ENCODE measurements around the gene PRKACB.

The PRKACB gene

DNA sequence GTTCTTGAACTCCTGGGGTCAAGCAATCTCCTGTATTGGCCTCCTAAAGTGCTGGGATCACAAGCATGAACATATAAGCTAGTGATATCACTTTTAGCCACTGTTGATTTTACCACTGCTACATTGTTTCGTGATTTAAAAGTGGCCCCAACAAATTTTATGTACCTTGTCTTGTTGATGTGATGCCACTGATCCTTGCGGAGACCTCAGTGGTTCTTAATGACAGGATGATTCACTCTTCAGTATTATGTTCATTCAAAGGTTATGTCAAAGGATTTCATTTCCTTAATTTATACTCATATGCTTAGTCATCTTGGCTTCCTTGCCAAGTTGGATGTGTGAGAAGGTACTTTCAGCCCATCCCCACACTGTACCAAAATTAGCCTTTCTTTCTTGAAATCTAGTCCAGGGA lies 12.1 kb downstream of the PRKACB start:
- peak; percentile 47 for DNase-seq (ENCODE audit: low spot score)

DNA sequence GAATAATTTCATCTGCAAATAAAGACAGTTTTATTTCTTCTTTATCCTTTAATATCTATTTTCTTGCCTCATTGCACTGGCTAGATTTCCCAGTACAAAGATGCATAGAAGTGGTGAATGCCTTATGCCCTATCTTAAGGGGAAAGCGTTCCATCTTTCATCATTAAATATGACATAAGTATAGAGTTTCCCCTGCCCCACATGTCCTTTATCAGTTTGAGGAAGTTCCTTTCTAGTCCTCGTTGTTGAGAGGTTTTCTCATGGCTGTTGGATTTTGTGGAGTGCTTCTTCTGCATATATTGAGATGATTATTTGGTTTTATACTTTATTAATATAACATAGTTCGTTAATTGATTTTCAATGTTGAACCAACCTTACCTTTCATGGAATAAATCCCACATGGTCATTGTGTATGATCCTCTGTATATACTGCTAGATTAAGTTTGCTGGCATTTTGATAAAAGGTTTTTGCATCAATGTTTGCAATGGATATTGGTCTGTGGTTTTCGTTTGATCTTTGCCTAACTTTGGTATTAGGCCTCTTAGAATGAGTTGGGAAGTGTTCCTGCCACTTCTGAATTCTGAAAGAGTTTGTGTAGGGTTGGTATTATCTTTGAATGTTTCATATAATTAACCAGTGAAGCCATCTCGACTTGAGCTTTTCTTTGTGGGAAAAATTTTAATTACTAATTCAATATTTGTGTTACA lies 15.6 kb downstream of the PRKACB start:
- no peak for DNase-seq (ENCODE audit: low spot score)

DNA sequence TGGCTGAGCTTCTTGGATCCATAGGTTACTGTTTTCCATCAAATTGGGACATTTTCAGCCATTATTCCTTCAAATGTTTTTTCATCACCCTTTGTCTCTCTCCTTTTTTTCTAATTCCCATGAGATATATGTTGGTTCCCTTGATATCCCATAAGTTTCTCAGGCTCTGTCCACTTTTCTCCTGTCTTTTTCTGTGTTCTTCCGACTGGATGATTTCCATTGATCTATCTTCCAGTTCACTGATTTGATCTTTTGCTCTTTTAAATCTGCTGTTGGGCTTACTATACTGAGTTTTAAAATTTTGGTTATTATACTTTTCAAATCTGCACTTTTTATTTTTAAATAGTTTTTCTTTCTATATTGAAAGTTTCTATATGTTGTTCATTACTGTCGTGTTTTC lies 18.2 kb downstream of the PRKACB start:
- no peak for DNase-seq (ENCODE audit: low spot score)

DNA sequence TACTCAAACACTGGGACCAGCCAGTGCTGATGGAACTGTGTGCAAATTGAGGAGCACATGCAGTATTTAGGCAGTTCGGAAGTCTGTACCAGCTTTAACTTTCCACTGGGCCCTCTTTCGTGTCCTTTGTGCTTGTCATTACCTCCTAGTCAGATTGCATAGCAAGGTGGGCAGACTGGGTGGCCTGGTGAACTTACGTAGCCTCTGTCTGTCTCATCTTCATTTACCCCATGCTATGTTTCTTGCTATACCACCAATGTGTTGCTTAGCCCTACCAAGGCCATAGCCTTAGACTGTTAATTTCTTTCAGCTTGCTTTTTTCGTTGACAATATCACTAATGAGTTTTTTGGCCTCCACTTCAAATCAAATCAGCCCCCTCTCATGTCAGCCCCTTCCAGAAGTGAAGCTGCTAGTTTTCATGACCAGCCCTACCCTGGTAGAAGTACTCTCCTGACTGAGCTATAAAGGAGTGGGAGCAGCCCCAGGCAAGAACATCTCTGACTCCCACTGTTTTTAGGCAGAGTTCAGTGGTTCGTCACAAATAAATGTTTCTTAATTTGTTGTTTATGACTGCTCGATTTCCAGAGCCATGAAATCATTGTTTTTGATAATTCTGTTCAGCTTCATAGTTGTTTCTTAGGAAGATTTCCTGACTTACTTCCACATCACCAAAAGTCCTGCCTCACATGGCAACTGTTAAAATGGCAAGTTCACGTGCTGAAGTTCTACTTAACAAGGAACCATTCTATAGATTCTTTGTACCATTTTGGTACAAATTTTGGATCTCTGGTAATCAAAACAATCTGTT lies 19.3 kb downstream of the PRKACB start:
- DNase-seq (ENCODE audit: low spot score) = no peak

DNA sequence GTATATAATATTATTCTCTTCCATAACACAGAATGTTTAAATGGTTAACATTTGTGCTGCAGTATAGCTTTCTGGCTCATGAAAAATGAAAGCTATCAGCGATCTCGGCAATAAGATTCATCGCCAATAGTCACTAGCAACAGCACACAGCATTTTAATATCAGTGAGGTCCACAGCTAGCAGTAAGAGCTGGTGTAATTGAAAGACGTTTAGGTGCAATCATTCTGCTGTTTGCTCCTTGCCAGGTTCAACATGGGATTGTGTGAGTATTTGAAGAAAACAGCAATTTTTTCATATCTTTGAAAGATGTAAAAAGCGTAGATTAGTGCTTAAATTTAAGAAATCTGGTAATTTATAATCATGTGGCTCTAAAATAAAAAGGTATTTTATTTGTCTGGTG lies 20.1 kb downstream of the PRKACB start:
- DNase-seq (ENCODE audit: low spot score) = no peak

DNA sequence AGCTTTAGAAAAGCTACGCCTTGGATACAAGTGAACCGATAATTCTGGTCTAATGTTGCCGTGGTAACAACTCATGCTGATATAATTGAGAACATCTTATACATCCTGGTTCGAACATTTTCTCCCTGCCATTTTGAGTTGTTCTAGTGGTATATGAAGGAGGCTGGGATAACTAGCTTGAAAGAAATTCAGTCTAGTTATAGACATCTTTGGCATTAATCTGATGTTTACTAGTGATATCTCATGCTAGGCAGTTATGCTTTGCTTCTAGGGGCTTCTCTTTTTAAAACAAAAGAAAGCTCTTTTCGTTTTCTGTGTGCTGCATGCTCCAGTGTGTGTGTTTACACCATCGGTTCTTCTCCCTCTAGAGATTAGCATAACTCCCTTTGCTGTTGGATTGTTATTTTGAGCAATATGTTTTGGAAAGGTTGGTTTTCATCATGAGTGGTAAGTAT lies 20.5 kb downstream of the PRKACB start:
- no peak for DNase-seq (ENCODE audit: low spot score)

DNA sequence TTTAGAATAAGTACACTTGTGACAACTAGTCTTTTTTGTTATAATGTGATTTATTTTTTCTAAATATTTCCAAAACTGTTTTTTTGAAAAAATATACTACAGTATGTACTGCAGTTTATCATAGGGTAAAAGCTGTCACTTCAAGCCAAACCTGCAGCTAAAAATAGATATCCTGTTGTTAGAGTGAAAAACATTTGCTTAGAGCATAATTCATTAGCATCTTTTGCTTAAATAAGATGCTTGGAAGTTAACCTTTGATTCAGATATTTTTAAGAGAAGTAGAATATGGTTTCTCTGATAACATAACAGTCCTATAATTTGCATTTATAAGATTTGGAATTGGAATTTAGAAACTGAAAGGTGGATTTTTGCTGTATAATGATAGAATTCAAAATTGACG lies 21.5 kb downstream of the PRKACB start:
- no peak for DNase-seq (ENCODE audit: low spot score)

DNA sequence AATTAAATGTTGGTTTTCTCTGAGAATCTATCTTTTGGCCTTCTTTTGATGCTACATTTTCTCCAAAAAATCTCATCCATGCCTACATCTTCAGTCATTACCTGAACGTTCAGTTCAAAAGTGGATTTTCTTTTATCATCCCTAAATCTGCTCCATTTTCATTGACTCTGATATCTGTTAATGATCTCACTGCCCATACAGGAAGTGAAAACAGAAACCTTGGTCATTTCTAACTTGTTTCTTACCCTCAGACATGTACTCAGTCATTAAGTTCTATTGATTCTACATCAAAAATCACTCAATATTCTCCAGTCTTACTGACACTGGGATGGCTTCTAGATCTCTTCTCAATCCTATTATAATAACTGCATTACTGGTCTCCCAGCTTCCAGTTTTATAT lies 22.7 kb downstream of the PRKACB start:
- peak; percentile 35 for DNase-seq (ENCODE audit: low spot score)

DNA sequence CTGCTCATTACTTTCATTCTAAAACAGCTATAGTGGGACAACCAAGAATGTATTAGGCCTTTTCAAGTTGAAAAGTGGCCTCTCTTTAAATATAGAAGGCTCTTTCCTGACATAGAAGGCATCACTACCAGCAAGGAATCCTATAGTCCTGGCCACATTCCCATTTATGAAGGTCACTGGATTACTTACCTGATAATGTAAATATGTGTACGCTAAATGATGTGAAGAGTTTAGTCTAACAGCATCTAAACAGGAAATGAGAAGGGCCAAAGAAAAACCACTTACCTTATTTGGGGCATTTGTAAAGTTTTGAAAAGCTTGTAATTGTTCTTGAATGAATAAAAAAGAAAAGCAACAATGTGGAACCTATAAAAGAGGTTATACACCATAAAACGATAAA lies 24.7 kb downstream of the PRKACB start:
- no peak for DNase-seq (ENCODE audit: low spot score)

DNA sequence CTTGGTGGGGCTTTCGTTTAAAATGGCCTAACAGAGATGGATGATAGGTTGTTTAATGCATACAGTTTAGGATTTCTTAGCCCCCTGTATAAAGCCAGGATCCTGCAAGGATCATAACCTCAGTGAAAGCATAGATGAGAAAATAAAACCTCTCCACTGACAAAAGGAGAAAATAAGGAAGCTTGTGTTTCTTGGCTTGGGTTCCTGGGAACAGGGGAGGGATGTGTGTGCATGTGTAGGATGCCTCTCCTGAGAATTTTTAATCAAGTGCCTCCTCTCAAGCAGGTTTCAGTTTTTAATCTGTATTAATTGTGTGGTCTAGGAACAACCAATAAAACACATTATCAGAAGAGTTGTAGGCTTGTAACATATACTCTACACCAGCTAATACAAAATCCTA lies 26.1 kb downstream of the PRKACB start:
- DNase-seq (ENCODE audit: low spot score) = no peak

DNA sequence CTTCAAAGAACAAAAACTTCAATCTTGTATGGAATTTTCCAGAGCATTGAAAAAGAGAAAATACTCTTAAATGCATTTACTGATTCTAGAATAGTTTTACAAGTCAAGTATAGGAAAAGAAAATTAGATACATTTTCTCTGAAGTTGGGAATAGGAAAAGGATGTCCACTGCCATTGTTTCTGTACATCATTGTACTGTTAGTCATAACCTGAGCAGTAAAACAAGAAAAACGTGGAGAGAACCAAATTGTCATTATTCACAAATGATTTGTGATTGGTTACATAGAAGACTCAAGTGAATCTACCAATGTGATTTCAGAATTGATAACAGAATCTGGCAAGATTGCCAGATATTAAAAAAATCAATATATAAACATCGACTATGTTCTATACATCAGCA lies 27.4 kb downstream of the PRKACB start:
- DNase-seq (ENCODE audit: low spot score) = no peak

DNA sequence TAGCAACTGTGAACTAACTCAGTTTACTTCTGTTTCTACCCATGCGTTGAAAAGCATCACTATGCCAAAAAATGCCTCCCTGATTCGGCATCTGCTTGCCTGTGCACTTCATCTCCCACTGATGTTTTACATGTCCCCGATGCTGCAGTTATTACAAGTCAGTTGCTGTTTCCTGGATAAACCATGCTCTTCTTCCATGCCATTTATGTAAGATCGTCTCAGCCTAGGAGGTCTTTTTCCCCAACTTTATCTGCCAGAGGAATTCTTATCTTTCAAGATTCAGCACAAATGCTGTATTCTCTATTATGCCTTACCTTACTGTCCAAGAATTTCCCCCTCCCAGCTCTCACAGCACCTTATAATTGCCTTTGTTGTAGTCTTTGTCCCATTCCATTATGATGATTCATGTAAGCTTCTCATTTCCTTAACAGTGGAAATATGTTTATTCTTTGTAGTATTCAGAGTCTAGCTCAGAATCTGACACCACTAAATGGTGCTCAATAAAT lies 30.0 kb downstream of the PRKACB start:
- no peak for DNase-seq (ENCODE audit: low spot score)

DNA sequence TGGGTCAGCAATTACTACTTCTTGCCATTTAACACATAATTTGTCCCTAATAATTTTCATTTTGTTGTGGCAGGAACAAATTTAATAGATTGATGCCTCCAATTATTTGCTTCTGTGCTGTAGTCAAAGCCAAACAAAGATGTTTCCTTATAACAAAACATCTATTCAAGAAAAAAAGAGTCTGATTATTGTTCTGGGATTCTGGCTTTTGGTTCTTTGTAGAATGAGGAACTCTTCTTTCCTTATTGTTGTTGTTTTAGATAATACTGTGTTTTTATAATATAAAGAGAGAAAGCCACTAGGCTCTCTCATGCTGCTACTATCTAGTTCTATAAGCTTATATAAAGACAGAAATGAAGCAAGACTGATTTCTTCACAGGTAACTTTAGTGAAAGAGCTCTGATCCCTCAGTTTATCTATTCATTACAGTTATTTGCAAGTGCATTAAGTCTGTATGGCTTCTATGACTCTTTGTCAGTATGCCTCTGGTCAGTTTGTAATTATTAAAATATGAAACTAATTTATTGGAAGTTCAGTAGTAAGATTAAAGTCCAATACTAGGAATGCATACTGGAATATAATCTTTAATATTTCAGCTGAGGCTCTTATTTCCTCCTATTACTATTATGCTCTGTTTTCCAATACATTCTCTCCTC lies 37.4 kb downstream of the PRKACB start:
- DNase-seq (ENCODE audit: low spot score) = no peak

DNA sequence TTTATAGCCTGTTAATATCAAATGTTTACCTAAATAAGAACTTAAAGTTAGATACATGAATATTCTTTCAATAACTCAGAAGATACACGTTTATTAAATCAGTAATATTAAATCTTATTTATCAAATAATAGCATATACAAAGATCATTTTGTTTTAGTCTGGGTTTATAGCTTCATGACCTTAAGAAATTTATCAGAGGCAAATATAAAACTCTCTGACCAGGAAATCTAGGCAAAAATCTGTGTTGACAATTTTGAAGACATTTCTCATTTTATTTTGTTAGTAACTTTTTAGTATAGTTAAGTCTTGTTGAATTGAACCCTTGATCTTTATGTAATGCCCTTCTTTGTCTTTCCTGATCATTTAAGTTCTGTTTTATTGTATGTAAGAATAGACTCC lies 46.4 kb downstream of the PRKACB start:
- DNase-seq (ENCODE audit: low spot score) = no peak

DNA sequence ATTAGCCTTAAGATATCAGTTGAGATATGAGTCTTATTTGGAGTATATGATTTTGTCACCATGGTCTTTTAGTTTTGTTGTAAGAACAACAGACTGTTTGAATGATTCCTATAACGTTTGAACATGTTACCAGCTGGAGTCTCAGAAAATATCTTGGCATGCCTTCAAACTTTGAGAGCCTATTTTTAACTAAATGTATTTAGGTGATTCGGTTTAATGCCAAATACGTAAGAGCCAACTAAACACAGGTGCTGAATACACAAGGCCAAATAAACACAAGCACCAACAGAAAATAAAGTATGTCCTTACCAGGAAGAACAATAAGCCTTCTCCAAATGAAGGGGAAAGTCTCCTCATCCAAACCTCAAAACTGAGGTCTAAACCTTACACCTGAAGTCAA lies 48.6 kb downstream of the PRKACB start:
- DNase-seq (ENCODE audit: low spot score) = no peak

DNA sequence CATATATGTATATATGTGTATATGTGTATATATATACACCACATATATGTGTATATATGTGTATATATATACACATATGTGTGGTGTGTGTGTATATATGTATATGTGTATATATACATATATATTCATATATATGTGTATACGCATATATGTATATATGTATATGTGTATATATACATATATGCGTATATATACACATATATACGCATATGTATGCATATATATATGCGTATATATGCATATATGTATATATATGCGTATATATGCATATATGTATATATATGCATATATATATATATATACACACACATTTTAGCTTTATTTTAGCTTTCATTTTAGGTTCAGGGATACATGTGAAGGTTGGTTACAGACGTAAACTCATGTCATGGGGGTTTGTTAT lies 54.8 kb downstream of the PRKACB start:
- DNase-seq (ENCODE audit: low spot score) = no peak

DNA sequence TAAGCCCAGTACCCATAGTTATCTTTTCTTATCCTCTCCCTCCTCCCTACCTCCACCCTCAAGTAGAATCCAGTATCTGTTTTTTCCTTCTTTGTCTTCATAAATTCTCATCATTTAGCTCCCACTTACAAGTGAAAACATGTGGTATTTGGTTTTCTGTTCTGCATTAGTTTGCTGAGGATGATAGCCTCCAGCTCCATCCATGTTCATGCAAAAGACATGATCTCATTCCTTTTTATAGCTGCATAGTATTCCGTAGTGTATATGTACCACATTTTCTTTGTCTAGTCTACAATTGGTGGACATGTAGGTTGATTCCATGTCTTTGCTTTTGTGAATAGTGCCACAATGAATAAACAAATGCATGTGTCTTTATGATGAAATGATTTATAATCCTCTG lies 55.2 kb downstream of the PRKACB start:
- DNase-seq (ENCODE audit: low spot score) = no peak

DNA sequence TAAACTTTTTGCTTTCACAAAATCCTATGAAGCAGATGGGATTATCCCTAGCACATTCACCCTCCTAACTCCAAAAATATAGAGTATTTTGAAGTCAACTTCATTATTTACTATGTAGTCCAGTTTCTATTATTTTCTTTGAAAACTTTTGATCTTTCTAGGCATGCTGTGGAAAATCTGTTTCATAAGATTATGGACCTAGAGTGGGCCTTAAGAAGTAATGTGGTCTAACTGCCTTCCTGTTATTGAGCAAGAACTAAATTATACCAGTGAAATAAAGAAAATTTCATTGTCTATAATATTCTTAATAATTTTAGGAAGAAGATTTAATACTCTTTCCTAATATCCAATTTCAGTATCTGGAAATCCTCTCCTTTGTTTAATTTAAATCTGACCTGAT lies 58.1 kb downstream of the PRKACB start:
- DNase-seq (ENCODE audit: low spot score) = no peak

DNA sequence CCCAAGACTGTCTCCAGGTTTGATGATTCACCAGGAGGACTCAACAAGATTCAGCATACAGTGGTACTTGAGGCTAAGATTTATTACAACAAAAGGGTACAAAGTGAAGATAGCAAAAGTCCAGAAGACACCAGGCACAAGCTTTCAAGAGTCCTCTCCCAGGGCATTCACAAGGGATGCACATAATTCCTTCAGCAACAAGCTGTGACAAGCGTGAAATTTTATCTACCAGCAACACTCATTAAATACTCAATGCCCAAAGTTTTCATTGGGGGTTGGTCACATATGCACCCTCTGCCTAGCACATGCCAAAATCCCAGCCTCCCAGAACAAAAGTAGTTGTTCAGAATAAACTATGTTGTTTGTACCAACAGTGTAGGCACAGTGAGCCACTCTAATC lies 62.3 kb downstream of the PRKACB start:
- DNase-seq (ENCODE audit: low spot score) = no peak

DNA sequence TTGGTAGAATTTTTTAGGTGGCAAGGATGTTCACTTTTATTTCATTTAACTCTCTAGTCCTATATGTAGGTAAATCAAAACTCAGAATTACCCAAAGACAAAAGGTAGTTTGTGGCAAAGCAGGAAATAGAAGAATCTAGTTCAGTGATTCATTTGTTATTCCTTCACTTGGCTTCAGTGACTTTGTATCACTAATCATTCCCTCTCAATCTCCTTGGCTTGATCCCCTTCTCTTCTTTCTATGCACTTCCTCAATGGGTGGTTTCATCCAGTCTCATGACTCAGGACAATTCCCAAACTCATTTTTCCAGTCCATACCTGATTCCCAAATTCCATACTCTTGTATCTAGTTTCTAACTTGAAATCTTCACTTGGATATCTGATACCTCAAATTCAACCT lies 64.9 kb downstream of the PRKACB start:
- DNase-seq (ENCODE audit: low spot score) = no peak

DNA sequence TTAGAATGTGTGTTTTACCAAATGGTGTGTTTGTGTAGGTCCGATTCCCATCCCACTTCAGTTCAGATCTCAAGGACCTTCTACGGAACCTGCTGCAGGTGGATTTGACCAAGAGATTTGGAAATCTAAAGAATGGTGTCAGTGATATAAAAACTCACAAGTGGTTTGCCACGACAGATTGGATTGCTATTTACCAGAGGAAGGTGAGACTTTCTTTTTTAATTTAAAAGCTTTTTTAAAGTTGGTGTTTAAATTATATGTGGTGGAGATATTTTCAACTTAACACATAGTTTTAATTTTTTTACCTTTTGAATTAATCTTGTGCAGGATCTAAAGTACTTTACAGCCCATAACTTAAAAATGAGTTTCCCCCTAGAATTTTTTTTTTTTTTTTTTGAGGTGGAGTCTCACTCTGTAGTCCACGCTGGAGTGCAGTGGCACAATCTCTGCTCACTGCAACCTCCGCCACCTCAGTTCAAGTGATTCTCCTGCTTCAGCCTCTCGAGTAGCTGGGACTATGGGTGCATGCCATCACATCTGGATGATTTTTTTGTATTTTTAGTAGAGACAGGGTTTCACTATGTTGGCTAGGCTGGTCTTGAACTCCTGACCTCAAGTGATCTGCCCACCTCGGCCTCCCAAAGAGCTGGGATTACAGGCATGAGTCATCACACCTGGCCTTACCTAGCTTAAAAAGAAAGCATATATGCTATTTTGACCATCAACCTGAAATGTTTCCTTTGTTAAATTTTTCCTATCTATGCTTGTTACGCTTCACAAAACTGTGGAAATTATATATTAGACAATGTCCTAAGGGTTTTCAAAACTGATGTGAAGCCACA lies 70.3 kb downstream of the PRKACB start:
- no peak for DNase-seq (ENCODE audit: low spot score)

DNA sequence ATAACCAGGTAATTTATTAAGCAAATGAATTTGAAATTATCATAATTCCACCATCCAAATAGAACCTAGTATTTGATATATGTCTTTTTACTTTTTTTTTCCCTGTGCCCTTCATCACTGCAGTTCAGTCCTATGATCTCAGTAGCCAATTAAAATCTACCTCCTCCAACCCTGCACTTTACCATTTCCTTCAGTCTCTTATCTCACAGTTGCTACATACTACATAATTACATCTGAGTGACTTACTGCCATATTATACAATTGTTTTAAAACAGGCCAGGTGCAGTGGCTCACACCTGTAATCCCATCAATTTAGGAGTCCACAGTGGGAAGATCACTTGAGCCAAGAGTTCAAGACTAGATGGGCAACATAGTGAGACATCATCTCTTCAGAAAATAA lies 73.2 kb downstream of the PRKACB start:
- no peak for DNase-seq (ENCODE audit: low spot score)

Measured in activated CD4-positive, alpha-beta T cell treated with anti-CD3 and anti-CD28 coated beads, Interleukin-2, Interleukin-4, amounts not matched to agents 100 ng/mL and 50 ng/mL, durations not matched to agents 16 hours and 8 hours (primary cell).